ENCODE measurements around the gene SERTAD1.

SERTAD1 gene

DNA sequence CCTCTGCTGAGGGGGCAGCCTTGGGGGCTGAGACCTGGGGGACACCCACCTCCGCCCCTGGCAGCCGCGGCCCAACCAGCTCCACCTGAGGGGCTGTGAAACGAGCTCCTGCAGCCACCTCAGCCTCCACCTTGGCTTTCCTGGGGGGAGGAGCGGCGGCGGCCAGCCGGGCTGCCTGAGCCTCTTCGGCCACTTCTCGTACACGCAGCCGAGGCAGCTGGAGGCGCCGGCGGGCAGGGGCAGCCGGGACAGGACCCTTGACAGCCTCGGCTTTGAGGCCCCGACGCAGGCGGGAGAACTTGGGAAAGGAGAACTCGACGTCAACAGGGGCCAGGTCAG, 28.3 kb downstream of the SERTAD1 start:
- in situ Hi-C loops (cut with HindIII; ENCODE audit: low pct_unique_long_range_greater_than_20kb, low sequenced_read_pairs) = no loop called here
- TF ChIP-seq JUND (IDR thresholded peaks at IDR 0.05; ENCODE audit: low read depth) = no peak

DNA sequence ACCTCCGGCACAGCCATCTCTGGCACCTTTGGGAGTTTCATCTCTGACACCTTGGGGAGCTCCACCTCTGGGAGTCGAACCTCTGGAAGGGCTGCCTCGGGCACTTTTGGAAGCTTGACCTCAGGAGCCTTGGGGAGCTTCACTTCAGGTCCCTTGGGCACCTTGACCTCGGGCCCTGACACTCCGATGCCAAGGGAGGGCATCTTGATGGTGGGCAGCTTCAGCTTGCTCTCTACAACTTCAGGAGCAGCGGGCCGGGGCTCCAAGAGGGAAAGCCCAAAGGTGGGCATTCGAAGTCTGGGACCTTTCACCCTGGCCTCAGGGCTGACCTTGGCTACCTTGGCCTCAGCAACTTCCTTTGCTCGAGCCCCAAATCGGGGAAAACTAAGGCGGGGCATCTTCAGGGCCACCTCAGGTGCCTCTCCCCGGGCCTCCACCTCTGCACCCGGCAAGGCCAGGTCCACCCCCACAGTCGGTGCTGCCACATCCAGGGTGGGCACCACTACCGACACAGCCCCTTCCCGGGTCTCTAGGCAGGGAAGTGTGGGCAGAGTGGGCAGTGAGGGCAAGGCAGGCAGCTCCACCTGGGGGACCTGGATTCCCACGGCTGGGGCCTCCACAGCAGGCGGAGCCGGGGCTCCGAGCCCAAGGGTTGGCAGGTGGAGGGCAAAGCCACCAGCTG, 28.8 kb downstream of the SERTAD1 start:
- DNase-seq (ENCODE audit: low read depth in 1 of 2, low spot score in 1 of 2) = no peak
- TF ChIP-seq JUND (IDR thresholded peaks at IDR 0.05; ENCODE audit: low read depth) = no peak
- in situ Hi-C loops (cut with HindIII; ENCODE audit: low pct_unique_long_range_greater_than_20kb, low sequenced_read_pairs) = no loop called here

More for the DNA sequence above, 28.3 kb downstream of the SERTAD1 start:
- no peak for DNase-seq (ENCODE audit: low read depth in 1 of 2, low spot score in 1 of 2)

DNA sequence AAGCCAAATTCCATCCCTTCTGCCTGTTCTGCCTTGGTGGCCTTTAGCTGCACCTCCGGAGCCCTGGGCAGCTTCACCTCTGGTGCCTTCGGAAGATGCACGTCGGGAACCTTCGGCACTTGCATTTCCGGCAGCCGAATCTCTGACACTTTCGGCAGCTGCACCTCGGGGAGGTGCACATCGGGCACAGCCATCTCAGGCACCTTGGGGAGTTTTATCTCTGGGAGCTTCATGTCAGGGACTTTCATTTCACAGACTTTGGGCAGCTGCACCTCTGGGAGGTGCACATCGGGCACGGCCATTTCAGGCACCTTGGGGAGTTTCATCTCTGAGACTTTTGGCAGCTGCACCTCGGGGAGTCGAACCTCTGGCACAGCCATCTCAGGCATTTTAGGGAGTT, 29.8 kb downstream of the SERTAD1 start:
- DNase-seq (ENCODE audit: low read depth in 1 of 2, low spot score in 1 of 2) = no peak
- TF ChIP-seq JUND (IDR thresholded peaks at IDR 0.05; ENCODE audit: low read depth) = no peak
- in situ Hi-C loops (cut with HindIII; ENCODE audit: low pct_unique_long_range_greater_than_20kb, low sequenced_read_pairs) = no loop called here

GRCh38 chr19:40394816-40395210, 31.0 kb downstream of the SERTAD1 start:
- in situ Hi-C loops (cut with HindIII; ENCODE audit: low pct_unique_long_range_greater_than_20kb, low sequenced_read_pairs) = no loop called here
- no peak for TF ChIP-seq JUND (IDR thresholded peaks at IDR 0.05; ENCODE audit: low read depth)
- DNase-seq (ENCODE audit: low read depth in 1 of 2, low spot score in 1 of 2) = no peak

DNA sequence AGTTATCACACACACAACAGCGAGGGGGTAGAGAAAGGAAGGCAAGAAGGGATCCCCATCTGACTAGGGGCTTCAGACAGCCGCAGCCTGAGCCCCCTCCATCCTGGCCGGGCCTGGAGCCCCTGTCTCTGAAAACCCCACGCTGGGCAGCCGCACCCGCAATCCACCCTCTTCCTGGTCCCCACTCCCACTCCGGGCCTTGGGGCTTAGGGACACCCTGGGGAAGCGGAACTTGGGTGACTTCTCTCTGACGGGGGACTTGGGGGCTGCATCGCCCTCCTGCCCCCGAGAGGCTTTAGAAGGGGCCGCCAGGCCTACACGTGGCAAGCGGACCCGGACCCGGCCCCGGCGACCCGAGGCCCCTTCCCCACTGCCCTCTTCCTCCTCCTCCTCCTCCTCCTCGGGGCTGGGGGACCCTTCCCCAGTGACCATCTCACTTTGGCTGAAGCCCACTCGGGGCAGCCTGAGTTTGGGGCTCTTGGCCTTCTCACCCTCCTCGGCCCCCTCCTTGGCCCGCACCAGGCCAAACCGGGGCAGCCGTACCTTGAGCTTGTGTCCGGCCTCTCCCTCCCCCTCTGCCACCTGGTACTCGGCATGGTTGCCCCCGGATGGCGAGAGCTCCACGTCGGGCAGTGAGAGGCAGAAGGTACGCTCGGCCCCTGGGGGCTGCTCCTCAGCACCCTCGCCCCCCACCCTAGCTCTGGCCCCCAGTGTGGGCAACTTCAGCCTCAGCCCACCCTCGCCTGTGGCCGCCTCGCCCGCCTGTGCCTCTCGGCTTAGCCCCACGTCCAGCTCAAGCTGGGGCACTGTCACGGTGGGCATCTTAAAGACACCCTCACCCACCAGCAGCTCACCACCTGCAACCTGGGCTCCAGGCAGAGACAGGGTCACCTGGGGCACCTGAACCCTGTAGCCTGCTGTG, 31.6 kb downstream of the SERTAD1 start:
- no peak for TF ChIP-seq JUND (IDR thresholded peaks at IDR 0.05; ENCODE audit: low read depth)
- DNase-seq (ENCODE audit: low read depth in 1 of 2, low spot score in 1 of 2) = no peak
- in situ Hi-C loops (cut with HindIII; ENCODE audit: low pct_unique_long_range_greater_than_20kb, low sequenced_read_pairs) = no loop called here

GRCh38 chr19:40392894-40393517, 32.8 kb downstream of the SERTAD1 start:
- DNase-seq (ENCODE audit: low read depth in 1 of 2, low spot score in 1 of 2) = peak; percentile 60 to 87
- TF ChIP-seq JUND (IDR thresholded peaks at IDR 0.05; ENCODE audit: low read depth) = no peak
- in situ Hi-C loops (cut with HindIII; ENCODE audit: low pct_unique_long_range_greater_than_20kb, low sequenced_read_pairs) = no loop called here

DNA sequence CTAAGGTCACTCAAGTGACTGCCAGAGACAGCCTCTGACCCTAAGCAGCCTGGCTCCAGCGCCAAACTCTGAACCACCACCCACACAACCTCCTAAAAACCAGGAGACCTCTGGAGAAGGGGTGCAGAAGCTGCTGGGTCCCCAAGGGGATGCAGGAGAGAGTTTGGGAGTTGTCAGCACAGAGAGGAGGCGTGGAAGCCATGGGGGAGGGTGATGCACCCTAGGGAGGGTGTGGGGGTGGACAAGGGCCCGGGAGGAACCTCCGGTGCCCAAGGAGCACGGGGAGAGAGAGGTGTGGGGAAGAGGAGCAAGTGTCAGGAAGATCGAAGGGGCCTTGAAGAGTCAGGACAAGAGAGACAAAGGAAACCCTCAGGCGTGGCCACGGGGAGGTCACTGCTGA, 33.7 kb downstream of the SERTAD1 start:
- in situ Hi-C loops (cut with HindIII; ENCODE audit: low pct_unique_long_range_greater_than_20kb, low sequenced_read_pairs) = no loop called here
- no peak for TF ChIP-seq JUND (IDR thresholded peaks at IDR 0.05; ENCODE audit: low read depth)
- DNase-seq (ENCODE audit: low read depth in 1 of 2, low spot score in 1 of 2) = no peak

DNA sequence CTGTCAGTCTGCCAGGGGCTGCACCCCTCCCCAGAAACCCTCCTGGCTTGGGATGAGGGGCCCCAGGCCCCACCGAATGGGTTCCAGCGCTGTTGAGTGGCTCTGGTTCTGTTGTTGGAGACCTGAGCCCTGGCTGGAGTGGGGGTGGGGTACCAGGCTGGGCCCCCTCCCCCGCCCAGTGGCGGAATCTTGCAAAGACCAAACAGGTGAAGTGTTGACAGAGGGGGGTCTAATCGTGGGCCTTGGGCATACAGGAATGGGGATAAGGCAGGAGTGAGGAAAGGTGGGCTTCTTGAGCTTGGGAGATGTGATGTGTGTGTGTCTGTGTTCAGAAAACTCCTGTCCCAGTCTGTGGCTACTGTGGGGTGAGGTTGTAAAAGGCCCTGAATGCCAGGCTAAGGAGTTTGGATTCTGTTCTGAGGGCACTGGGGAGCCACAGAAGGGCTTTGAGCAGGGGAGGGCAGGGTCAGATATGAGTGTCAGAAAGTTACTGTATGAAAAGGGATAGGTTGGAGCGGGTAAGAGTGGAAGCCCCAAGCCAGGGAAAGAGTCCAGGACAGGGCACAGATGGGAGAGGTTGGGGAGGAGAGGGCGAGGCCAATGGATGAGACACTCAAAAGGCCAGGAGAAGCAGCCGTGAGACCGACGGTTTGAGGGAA, 35.6 kb downstream of the SERTAD1 start, which contains the start of gene HIPK4:
Gene HIPK4, minus strand, starts transcription at position 98 of the 659 bp plus-strand sequence. CDS start 279 bp downstream, outside the sequence.
- in situ Hi-C loops (cut with HindIII; ENCODE audit: low pct_unique_long_range_greater_than_20kb, low sequenced_read_pairs) = no loop called here
- no peak for DNase-seq (ENCODE audit: low read depth in 1 of 2, low spot score in 1 of 2)
- TF ChIP-seq JUND (IDR thresholded peaks at IDR 0.05; ENCODE audit: low read depth) = no peak

- in situ Hi-C loops (cut with HindIII; ENCODE audit: low pct_unique_long_range_greater_than_20kb, low sequenced_read_pairs) = no loop called here
- DNase-seq (ENCODE audit: low read depth in 1 of 2, low spot score in 1 of 2) = no peak
- no peak for TF ChIP-seq JUND (IDR thresholded peaks at IDR 0.05; ENCODE audit: low read depth)
Measured at GRCh38 chr19:40389404-40390083, 36.2 kb downstream of the SERTAD1 start.

DNA sequence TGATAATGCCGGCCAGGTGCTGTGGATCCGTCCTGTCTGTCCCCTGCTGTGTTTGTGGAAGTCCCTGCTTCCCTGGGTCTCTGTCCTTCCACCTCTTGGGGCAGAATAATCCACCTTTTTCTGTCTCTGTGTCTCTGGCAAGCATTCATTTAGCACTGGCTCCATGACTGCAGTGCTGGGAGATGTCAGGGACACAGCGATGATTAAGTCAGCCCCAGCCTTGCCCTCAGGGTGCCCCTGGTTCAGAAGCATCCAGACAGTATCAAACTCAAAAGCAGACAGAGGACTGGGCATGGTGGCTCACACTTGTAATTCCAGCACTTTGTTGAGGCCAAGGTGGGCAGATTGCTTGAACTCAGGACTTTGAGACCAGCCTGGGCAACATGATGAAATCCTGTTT, 37.3 kb downstream of the SERTAD1 start:
- in situ Hi-C loops (cut with HindIII; ENCODE audit: low pct_unique_long_range_greater_than_20kb, low sequenced_read_pairs) = no loop called here
- TF ChIP-seq JUND (IDR thresholded peaks at IDR 0.05; ENCODE audit: low read depth) = no peak
- DNase-seq (ENCODE audit: low read depth in 1 of 2, low spot score in 1 of 2) = no peak

DNA sequence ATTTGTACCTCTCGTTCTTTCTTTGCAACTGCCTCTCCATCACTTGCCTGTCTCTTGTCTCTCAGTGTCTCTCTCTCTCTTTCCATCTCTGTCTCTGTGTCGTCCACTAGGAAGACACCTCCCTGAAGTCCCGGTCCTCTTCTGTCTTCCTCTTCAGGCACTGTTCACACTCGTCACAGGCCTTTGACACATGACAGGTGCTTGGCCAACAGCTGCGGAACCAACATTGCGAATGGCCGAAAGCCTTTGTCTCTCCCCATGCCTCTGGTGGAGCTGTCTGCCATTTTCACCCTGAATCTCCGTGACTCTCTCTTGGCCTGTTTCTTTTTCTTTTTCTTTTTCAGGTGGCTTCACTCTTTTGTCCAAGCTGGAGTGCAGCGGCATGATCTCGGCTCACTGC, 38.6 kb downstream of the SERTAD1 start:
- TF ChIP-seq JUND (IDR thresholded peaks at IDR 0.05; ENCODE audit: low read depth) = no peak
- in situ Hi-C loops (cut with HindIII; ENCODE audit: low pct_unique_long_range_greater_than_20kb, low sequenced_read_pairs) = no loop called here
- DNase-seq (ENCODE audit: low read depth in 1 of 2, low spot score in 1 of 2) = no peak

DNA sequence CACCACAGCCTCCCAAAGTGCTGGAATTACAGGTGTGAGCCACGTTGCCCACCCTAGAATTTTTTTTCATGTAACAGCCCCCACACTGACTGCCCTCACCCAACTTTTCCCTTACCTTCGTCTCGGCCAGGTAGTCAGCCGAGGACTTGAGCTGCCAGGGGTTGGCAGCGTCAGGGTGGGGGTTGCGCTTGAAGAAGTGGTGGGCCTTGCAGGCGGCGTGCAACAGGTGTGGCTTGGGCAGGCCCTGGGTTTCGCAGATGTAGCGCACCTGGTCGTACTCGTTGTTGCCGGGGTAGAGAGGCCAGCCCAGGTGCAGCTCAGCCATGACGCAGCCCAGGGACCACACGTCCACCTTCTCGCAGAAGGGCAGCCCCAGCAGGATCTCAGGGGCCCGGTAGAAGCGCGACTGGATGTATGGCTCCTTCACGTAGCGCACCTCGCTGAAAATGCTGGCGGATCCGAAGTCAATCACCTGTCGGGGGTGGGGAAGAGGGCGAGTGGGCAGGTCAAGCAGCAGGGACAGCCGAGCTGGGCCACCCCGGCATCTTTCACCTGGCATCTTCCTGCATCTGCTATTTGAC, 42.0 kb downstream of the SERTAD1 start:
- no peak for TF ChIP-seq JUND (IDR thresholded peaks at IDR 0.05; ENCODE audit: low read depth)
- no peak for DNase-seq (ENCODE audit: low read depth in 1 of 2, low spot score in 1 of 2)
- in situ Hi-C loops (cut with HindIII; ENCODE audit: low pct_unique_long_range_greater_than_20kb, low sequenced_read_pairs) = no loop called here

Measured in T47D (cell line).